ENCODE data around the gene RAI1.

DNA sequence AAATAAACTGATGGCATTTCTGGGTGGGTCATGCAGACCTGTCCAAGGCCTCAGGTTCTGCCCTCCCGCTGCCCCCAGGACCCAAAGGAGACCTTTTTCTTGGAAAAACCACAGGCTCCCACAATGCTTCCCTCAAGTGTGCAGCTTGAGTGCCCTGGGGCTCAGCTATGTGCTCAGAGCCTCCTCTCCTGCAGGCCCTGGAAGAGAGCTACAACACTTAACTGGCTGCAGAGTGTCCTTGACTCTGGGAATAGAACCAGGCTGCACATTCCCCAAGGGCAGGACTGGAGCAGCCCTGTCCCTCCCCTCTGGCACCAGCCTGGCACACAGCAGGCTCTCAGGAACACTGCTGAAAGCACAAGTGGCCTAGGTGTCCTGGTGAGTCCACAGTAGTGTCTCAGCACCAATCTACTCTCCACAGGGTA is 160.4 kb downstream of the RAI1 start:
- TF ChIP-seq NFE2L2 (conservative IDR thresholded peaks at IDR 0.05; ENCODE audit: low read length): no peak
- TF ChIP-seq, protein P1, sequence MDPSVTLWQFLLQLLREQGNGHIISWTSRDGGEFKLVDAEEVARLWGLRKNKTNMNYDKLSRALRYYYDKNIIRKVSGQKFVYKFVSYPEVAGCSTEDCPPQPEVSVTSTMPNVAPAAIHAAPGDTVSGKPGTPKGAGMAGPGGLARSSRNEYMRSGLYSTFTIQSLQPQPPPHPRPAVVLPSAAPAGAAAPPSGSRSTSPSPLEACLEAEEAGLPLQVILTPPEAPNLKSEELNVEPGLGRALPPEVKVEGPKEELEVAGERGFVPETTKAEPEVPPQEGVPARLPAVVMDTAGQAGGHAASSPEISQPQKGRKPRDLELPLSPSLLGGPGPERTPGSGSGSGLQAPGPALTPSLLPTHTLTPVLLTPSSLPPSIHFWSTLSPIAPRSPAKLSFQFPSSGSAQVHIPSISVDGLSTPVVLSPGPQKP (IDR thresholded peaks at IDR 0.05; ENCODE audit: low read depth, low read length): no peak
- TF ChIP-seq, protein P2, sequence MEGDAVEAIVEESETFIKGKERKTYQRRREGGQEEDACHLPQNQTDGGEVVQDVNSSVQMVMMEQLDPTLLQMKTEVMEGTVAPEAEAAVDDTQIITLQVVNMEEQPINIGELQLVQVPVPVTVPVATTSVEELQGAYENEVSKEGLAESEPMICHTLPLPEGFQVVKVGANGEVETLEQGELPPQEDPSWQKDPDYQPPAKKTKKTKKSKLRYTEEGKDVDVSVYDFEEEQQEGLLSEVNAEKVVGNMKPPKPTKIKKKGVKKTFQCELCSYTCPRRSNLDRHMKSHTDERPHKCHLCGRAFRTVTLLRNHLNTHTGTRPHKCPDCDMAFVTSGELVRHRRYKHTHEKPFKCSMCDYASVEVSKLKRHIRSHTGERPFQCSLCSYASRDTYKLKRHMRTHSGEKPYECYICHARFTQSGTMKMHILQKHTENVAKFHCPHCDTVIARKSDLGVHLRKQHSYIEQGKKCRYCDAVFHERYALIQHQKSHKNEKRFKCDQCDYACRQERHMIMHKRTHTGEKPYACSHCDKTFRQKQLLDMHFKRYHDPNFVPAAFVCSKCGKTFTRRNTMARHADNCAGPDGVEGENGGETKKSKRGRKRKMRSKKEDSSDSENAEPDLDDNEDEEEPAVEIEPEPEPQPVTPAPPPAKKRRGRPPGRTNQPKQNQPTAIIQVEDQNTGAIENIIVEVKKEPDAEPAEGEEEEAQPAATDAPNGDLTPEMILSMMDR (IDR thresholded peaks at IDR 0.05): no peak

Data from A549 (cell line).